T-helper 1 cell (primary cell): Measurements from ENCODE around the gene TEX14.

Source experiments
- DNase-seq, 5 donors: peaks; one replicate each; pipeline ENCODE4 v3.0.0-alpha.2; 2012 to 2020

The TEX14 gene

GRCh38 chr17:58641887-58642311, 49.9 kb downstream of the TEX14 start:
- DNase-seq = no peak

- DNase-seq = no peak
Measured at GRCh38 chr17:58640202-58640601, 51.6 kb downstream of the TEX14 start.

- no peak for DNase-seq
Measured at GRCh38 chr17:58639681-58640080, 52.2 kb downstream of the TEX14 start.

GRCh38 chr17:58637011-58637570, 54.8 kb downstream of the TEX14 start:
- DNase-seq = no peak

GRCh38 chr17:58632324-58633314, 59.2 kb downstream of the TEX14 start:
- no peak for DNase-seq

- DNase-seq = peak; percentile 73 to 97 (median 84)
Measured at GRCh38 chr17:58631523-58632323, 60.1 kb downstream of the TEX14 start.

GRCh38 chr17:58630883-58631522, 60.8 kb downstream of the TEX14 start:
- DNase-seq = peak in 1 of 5 donors; percentile 24

- no peak for DNase-seq
Measured at GRCh38 chr17:58626905-58627304, 64.9 kb downstream of the TEX14 start.

- DNase-seq = no peak
Measured at GRCh38 chr17:58624751-58625150, 67.1 kb downstream of the TEX14 start.

- DNase-seq = peak in 1 of 5 donors; percentile 15
Measured at GRCh38 chr17:58621174-58621573, 70.7 kb downstream of the TEX14 start.

GRCh38 chr17:58618336-58618735, 73.5 kb downstream of the TEX14 start:
- DNase-seq = no peak

- DNase-seq = peak in 1 of 5 donors; percentile 16
Measured at GRCh38 chr17:58617563-58617962, 74.3 kb downstream of the TEX14 start.

GRCh38 chr17:58615768-58616659, 75.8 kb downstream of the TEX14 start:
- DNase-seq = peak in 1 of 5 donors; percentile 33

GRCh38 chr17:58614859-58615459, 76.9 kb downstream of the TEX14 start:
- no peak for DNase-seq

- no peak for DNase-seq
Measured at GRCh38 chr17:58611331-58611730, 80.5 kb downstream of the TEX14 start.

- no peak for DNase-seq
Measured at GRCh38 chr17:58606934-58607333, 84.9 kb downstream of the TEX14 start.

- DNase-seq = no peak
Measured at GRCh38 chr17:58605986-58606385, 85.9 kb downstream of the TEX14 start.

GRCh38 chr17:58605470-58605869, 86.4 kb downstream of the TEX14 start:
- peak in 1 of 5 donors; percentile 64 for DNase-seq

GRCh38 chr17:58601976-58602375, 89.9 kb downstream of the TEX14 start:
- DNase-seq = no peak

GRCh38 chr17:58597371-58597770, 94.5 kb downstream of the TEX14 start:
- no peak for DNase-seq

- no peak for DNase-seq
Measured at GRCh38 chr17:58595194-58595792, 96.6 kb downstream of the TEX14 start.
